Neuronal stem cell (in vitro differentiated cells): ENCODE measurements around the gene RTN4RL2.

Experiments
- DNase-seq: peaks from one replicate; pipeline ENCODE4 v3.0.0-alpha.2; 2013; ENCODE audit warnings: low spot score
- H2AFZ ChIP-seq: one replicate; pipeline ENCODE4 v1.6.1; 2013; ENCODE audit warnings: mild to moderate bottlenecking, low read length, inconsistent platforms
- H2AK5ac ChIP-seq: 2 replicates; pipeline ENCODE4 v1.6.1; 2013; ENCODE audit warnings: low read depth, mild to moderate bottlenecking, inconsistent platforms, low read length, moderate library complexity, mixed read lengths
- H2BK120ac ChIP-seq: 2 replicates; pipeline ENCODE4 v1.6.1; 2013; ENCODE audit warnings: low read depth, mild to moderate bottlenecking, inconsistent platforms, low read length, moderate library complexity, mixed read lengths
- H2BK12ac ChIP-seq: one replicate; pipeline ENCODE4 v1.6.1; 2013; ENCODE audit warnings: low read length, inconsistent platforms
- H2BK15ac ChIP-seq: 2 replicates; pipeline ENCODE4 v1.6.1; 2013; ENCODE audit warnings: mild to moderate bottlenecking, low read length, inconsistent platforms, mixed read lengths
- H2BK5ac ChIP-seq: one replicate; pipeline ENCODE4 v1.6.1; 2013; ENCODE audit warnings: inconsistent platforms, mild to moderate bottlenecking, low read length, moderate library complexity
- H3K14ac ChIP-seq: one replicate; pipeline ENCODE4 v1.6.1; 2013; ENCODE audit warnings: low read length, inconsistent platforms
- H3K18ac ChIP-seq: 2 replicates; pipeline ENCODE4 v1.6.1; 2013; ENCODE audit warnings: low read length, inconsistent platforms
- H3K23ac ChIP-seq: 2 replicates; pipeline ENCODE4 v1.6.1; 2013; ENCODE audit warnings: low read depth, mild to moderate bottlenecking, mixed read lengths, low read length, inconsistent platforms; ENCODE audit not compliant: poor library complexity
- H3K27ac ChIP-seq: replicated peaks from 3 replicates; pipeline ENCODE4 v1.5.1; 2013; ENCODE audit warnings: low read length, inconsistent platforms
- H3K27me3 ChIP-seq, 3 experiments: 2 replicates each; pipeline ENCODE4 v1.6.1; 2013; ENCODE audit warnings: low read length in 3 of 3, mild to moderate bottlenecking in 2 of 3, inconsistent platforms in 1 of 3, low read depth in 1 of 3, mixed read lengths in 1 of 3, moderate library complexity in 1 of 3; ENCODE audit not compliant: control insufficient read depth in 3 of 3, insufficient read depth in 3 of 3
- H3K36me3 ChIP-seq, 2 donors: replicated peaks in 1 of 2; 2 replicates each; pipeline ENCODE4 v1.6.1; 2013; ENCODE audit warnings: low read length in 2 of 2; ENCODE audit not compliant: control insufficient read depth in 2 of 2, insufficient read depth in 2 of 2
- H3K4ac ChIP-seq: 2 replicates; pipeline ENCODE4 v1.6.1; 2013; ENCODE audit warnings: inconsistent platforms, mild to moderate bottlenecking, low read length, moderate library complexity
- H3K4me1 ChIP-seq, 2 donors: 1 replicate in 1 of 2; 2 replicates in 1 of 2; pipeline ENCODE4 v1.6.1; 2013; ENCODE audit warnings: low read length in 2 of 2, low read depth in 1 of 2; ENCODE audit not compliant: control insufficient read depth in 2 of 2, insufficient read depth in 1 of 2
- H3K4me2 ChIP-seq: one replicate; pipeline ENCODE4 v1.6.1; 2013; ENCODE audit warnings: mild to moderate bottlenecking, low read length, inconsistent platforms; ENCODE audit not compliant: insufficient read depth, poor library complexity, severe bottlenecking
- H3K4me3 ChIP-seq, 2 donors: 2 replicates each; pipeline ENCODE4 v1.5.1; 2013; ENCODE audit warnings: low read length in 2 of 2, mild to moderate bottlenecking in 2 of 2, inconsistent platforms in 1 of 2, moderate library complexity in 1 of 2
- H3K79me1 ChIP-seq: one replicate; pipeline ENCODE4 v1.6.1; 2013; ENCODE audit warnings: low read depth, mild to moderate bottlenecking, inconsistent platforms, low read length, moderate library complexity
- H3K9ac ChIP-seq: one replicate; pipeline ENCODE4 v1.6.1; 2013; ENCODE audit warnings: mild to moderate bottlenecking, low read depth, low read length, inconsistent platforms; ENCODE audit not compliant: poor library complexity
- H3K9me3 ChIP-seq, 2 donors: replicated peaks in 1 of 2; 2 replicates each; pipeline versions ENCODE3 to v1.6.1; 2013; ENCODE audit warnings: low read length in 2 of 2, mild to moderate bottlenecking in 2 of 2, inconsistent platforms in 1 of 2, low read depth in 1 of 2, mixed read lengths in 1 of 2, moderate library complexity in 1 of 2; ENCODE audit not compliant: control insufficient read depth in 2 of 2, insufficient read depth in 1 of 2
- H4K8ac ChIP-seq: one replicate; pipeline ENCODE4 v1.6.1; 2013; ENCODE audit warnings: low read depth, mild to moderate bottlenecking, inconsistent platforms, low read length, moderate library complexity
- H4K91ac ChIP-seq: one replicate; pipeline ENCODE4 v1.6.1; 2013; ENCODE audit warnings: low read length, low read depth, mild to moderate bottlenecking, inconsistent platforms; ENCODE audit not compliant: poor library complexity
- WGBS, 2 donors: extraction: QIAGEN DNeasy Blood & Tissue Kit; methylation state at CpG; one replicate each; pipeline ENCODE4 v1.1.7; 2013; ENCODE audit warnings: missing lambda C conversion rate in 2 of 2, mixed read lengths in 1 of 2; ENCODE audit not compliant: insufficient read length in 2 of 2, insufficient replicate concordance in 1 of 2; ENCODE audit errors: extremely low coverage in 2 of 2; 5-methylcytosine and 5-hydroxymethylcytosine counted together

RTN4RL2 gene

DNA sequence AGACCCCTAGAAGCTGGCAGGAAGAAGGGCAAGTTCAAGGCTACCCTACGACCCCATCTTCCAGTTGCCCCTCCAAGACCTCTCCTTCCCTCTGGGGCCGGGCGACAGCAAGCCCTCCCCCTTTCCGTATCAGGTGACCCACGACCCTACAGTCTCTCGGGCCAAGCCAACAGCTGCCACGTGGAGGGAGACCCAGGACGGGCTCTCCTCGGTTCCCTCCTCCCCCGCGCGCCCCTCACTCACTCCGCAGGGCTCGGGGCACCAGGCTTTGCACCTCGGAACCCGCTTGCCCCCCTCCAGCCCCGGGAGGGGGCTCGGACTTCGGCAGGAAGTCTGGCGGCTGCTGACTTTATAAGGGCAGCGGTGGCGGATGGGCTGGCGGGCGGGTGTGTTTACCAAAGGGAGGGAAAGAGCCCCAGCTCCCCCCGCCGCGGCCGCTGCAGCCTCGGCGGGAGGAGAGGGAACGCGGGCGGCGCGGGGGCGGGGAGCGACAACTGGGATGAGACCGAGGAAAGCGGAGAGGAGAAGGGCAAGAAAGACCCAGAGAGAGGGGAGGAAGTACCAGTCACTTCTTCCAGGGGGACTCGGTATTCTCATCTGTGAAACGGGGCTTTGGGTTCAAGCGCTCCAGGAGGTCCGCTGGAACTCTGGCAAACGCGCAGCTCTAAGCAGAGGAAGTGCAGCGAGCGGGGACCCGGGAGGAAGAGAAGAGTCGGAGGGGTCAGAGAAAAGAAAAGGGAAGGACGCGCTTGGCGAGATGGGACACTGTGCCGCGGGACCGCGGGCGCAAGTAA lies 54.4 kb downstream of the RTN4RL2 start:
- WGBS, 2 donors, result no CpG with 5 or more reads among the region's 57 CpGs
- Histone ChIP-seq H3K9me3 (no peaks in the 10 kb centered on the region), H3K23ac (peak overlapping the region; percentile 94), H3K18ac (peak overlapping the region; percentile 92), H2BK12ac (peak overlapping the region; percentile 35), H2AFZ (peak overlapping the region; percentile 92), H3K27me3 (peaks cover 0 to 49% (median 22%) of the 10 kb centered on the region in 3 experiments), H4K91ac (no peak overlapping the region), H2BK5ac (peak overlapping the region; percentile 92), H2AK5ac (peak overlapping the region; percentile 73), H2BK120ac (no peak overlapping the region), H3K36me3 (no peaks in the 10 kb centered on the region), H3K27ac (no peak overlapping the region), H4K8ac (no peak overlapping the region), H3K4me1 (peaks cover 4 to 7% of the 10 kb centered on the region in 2 donors), H3K4ac (no peak overlapping the region), H3K4me2 (peak overlapping the region; percentile 98), H3K14ac (peak overlapping the region; percentile 50), H2BK15ac (peak overlapping the region; percentile 24), H3K79me1 (peaks cover 1% of the 10 kb centered on the region), H3K9ac (peak overlapping the region; percentile 40), H3K4me3 (peak overlapping the region; percentile 56 to 82)
- DNase-seq, result no peak

DNA sequence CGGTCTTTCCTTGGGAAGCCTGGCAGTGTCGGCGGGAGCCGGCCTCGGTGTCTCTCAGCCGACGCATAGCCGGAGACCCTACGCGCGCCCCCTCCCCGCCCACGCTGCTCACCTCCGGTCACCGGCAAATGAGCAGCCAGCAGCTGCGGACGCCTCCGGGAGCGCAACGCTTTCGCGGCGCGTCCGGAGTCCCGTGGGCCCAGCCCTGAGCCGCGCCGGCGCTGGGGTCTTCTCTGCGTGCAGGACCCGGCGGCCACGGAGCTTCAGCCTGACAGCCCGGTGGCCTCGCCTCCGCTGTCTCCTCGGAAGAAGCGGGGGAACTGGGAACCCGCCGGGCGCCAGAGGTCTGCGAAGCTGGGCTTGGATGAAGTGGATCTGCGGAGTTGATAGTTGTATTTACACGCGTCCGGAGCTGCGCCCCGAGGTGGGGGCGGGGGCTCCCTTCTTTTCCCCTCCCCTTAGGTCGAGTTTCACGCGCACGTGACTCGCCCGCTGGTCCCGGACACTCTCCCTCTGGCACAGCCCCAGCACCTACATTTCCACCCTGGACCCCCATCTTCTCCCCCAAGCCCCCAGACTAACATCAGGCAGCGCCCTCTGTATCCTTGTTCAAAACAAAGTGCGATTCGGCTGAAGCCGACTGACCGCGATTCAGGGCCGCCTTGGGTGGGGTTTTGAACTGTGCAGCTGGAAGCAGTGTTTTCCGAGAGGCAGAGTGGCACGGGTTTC lies 55.2 kb downstream of the RTN4RL2 start, which contains the start of gene SLC43A1:
TSS of gene SLC43A1 (minus strand) at position 371 of the 729 bp plus-strand sequence. CDS start 1,591 bp downstream, outside the sequence.
- Histone ChIP-seq H2AK5ac (peak within 1 kb of the TSS; percentile 73), H3K4me2 (peak within 1 kb of the TSS; percentile 98), H3K79me1 (peaks cover 1% of the 10 kb centered on the region), H2BK12ac (peak within 1 kb of the TSS; percentile 8), H3K4me3 (peak within 1 kb of the TSS; percentile 56 to 82), H3K36me3 (no peaks in the 10 kb centered on the region), H3K27ac (no peak within 1 kb of the TSS), H2BK120ac (no peak within 1 kb of the TSS), H3K27me3 (peaks cover 0 to 49% (median 22%) of the 10 kb centered on the region in 3 experiments), H4K91ac (no peak within 1 kb of the TSS), H4K8ac (no peak within 1 kb of the TSS), H3K14ac (peak within 1 kb of the TSS; percentile 50), H2AFZ (peak within 1 kb of the TSS; percentile 92), H3K4ac (no peak within 1 kb of the TSS), H3K9ac (peak within 1 kb of the TSS; percentile 40), H3K4me1 (peaks cover 4 to 7% of the 10 kb centered on the region in 2 donors), H3K9me3 (no peaks in the 10 kb centered on the region), H3K18ac (peak within 1 kb of the TSS; percentile 92), H2BK15ac (peak within 1 kb of the TSS; percentile 24), H2BK5ac (peak within 1 kb of the TSS; percentile 92), H3K23ac (peak within 1 kb of the TSS; percentile 94)
- DNase-seq, result no peak
- no CpG with 5 or more reads among the region's 66 CpGs for WGBS, 2 donors

DNA sequence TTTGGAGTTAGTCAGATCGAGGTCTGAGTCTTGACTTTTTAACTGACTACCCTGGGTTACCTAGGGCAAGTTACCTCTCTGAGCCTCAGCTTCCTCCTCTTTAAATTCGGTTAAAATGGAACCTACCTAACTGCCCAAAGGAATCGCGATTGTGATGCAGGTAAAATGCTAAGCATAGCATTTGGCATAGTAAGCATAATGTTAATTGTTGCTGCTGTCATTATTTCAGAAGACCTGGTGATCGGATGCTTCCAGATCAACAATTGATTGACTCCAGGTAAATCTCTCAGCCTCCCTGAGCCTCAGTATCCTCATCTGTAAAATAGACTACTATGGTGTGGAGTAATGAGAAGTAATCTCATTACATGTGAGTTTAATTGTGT lies 55.7 kb downstream of the RTN4RL2 start:
- Histone ChIP-seq H3K4me2 (peak overlapping the region; percentile 98), H2AK5ac (no peak overlapping the region), H4K8ac (no peak overlapping the region), H3K79me1 (peaks cover 1% of the 10 kb centered on the region), H3K18ac (no peak overlapping the region), H3K27me3 (peaks cover 0 to 49% (median 22%) of the 10 kb centered on the region in 3 experiments), H3K4me3 (peak overlapping the region; percentile 56 to 82), H2BK120ac (no peak overlapping the region), H3K23ac (no peak overlapping the region), H3K4ac (no peak overlapping the region), H3K14ac (no peak overlapping the region), H2BK15ac (no peak overlapping the region), H3K9me3 (no peaks in the 10 kb centered on the region), H3K27ac (no peak overlapping the region), H3K4me1 (peaks cover 4 to 7% of the 10 kb centered on the region in 2 donors), H2BK5ac (no peak overlapping the region), H3K9ac (no peak overlapping the region), H3K36me3 (no peaks in the 10 kb centered on the region), H2BK12ac (no peak overlapping the region), H2AFZ (peak overlapping the region; percentile 92), H4K91ac (no peak overlapping the region)
- WGBS, 2 donors, result no CpG with 5 or more reads among the region's 5 CpGs
- no peak for DNase-seq

DNA sequence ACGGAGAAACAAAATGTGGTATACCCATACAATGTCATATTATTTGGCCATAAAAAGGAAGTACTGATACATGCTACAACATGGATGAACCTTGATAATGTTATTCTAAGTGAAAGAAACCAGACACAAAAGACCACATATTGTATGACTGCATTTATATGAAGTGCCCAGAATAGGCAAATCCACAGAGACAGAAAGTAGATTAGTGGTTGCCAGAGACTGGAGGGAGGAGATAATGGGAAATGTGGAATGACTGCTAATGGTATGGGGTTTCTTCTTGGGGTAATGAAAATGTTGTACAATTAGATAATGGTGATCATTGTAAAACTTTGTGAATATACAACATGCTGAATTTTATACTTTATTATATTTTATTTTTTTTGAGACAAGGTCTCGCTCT lies 60.8 kb downstream of the RTN4RL2 start:
- no peak for DNase-seq

More for the DNA sequence above, 60.8 kb downstream of the RTN4RL2 start:
- peaks cover 0 to 9% of the 10 kb centered on the region in 2 donors for H3K36me3 ChIP-seq
- H2AFZ ChIP-seq, result no peak overlapping the region
- no CpG with 5 or more reads among the region's 2 CpGs for WGBS, 2 donors
- H3K9ac ChIP-seq, result no peak overlapping the region
- no peak overlapping the region for H3K14ac ChIP-seq
- H2BK5ac ChIP-seq, result no peak overlapping the region
- H2AK5ac ChIP-seq, result no peak overlapping the region
- no peaks in the 10 kb centered on the region for H3K79me1 ChIP-seq
- H3K4me1 ChIP-seq, result no peaks in the 10 kb centered on the region
- H3K18ac ChIP-seq, result no peak overlapping the region
- H3K27me3 ChIP-seq, result peaks cover 0 to 12% (median 0%) of the 10 kb centered on the region in 3 experiments
- no peak overlapping the region for H2BK120ac ChIP-seq
- no peak overlapping the region for H4K8ac ChIP-seq
- no peak overlapping the region for H4K91ac ChIP-seq
- H2BK15ac ChIP-seq, result no peak overlapping the region
- no peak overlapping the region for H3K4me3 ChIP-seq
- no peak overlapping the region for H3K4me2 ChIP-seq
- no peak overlapping the region for H3K27ac ChIP-seq
- H3K4ac ChIP-seq, result no peak overlapping the region
- H3K9me3 ChIP-seq, result no peaks in the 10 kb centered on the region
- H2BK12ac ChIP-seq, result no peak overlapping the region
- H3K23ac ChIP-seq, result no peak overlapping the region
